Measurements from ENCODE around the gene OCA2. TPM values are rescaled to one million over a fixed set of nuclear protein-coding genes. Genes with fewer than 3 reads are reported as not detected.

OCA2 gene
- total RNA-seq, 1 experiment from 2014 or later: 0.13 TPM

GRCh38 chr15:28043691-28044091 is 55.4 kb downstream of the OCA2 start:
- H3K4me3 ChIP-seq (ENCODE audit: low read depth in 2 of 2, low read length in 2 of 2): no peak overlapping the region
- intact Hi-C loops (cut with micrococcal nuclease; ENCODE audit: unreplicated experiment): no loop called here
- BruUV-seq (replicated peaks): no TSS peak
- ChIA-PET CTCF (no interaction called here), POLR2A (no interaction called here)
- DNase-seq (ENCODE audit: low read depth, low spot score) (no peak), ATAC-seq (no peak)
- TF ChIP-seq SIN3A (IDR thresholded peaks at IDR 0.05; ENCODE audit: borderline replicate concordance, insufficient read depth, low read depth, low read length) (no peak), TCF7L2 (IDR thresholded peaks at IDR 0.05; ENCODE audit: low read depth, low read length) (no peak), CTCF (IDR thresholded peaks at IDR 0.05) (no peak), POLR2AphosphoS5 (IDR thresholded peaks at IDR 0.05; ENCODE audit: low read depth, low read length) (no peak), REST (IDR thresholded peaks at IDR 0.05; ENCODE audit: insufficient read depth in 1 of 2, low read depth in 2 of 2, low read length in 1 of 2) (no peak)
- H3K27me3 ChIP-seq (ENCODE audit: control insufficient read depth, insufficient read depth, low read length): no peaks in the 10 kb centered on the region
- H3K9me3 ChIP-seq (ENCODE audit: control insufficient read depth, insufficient read depth, low read depth, low read length): no peaks in the 10 kb centered on the region
- no peaks in the 10 kb centered on the region for H3K4me1 ChIP-seq (ENCODE audit: control insufficient read depth, insufficient read depth, low read length)
- H3K36me3 ChIP-seq (ENCODE audit: control insufficient read depth, insufficient read depth, low read length): no peaks in the 10 kb centered on the region
- H3K27ac ChIP-seq (ENCODE audit: low read length): no peak overlapping the region
- in situ Hi-C loops (cut with HindIII; ENCODE audit: low pct_unique_long_range_greater_than_20kb, low sequenced_read_pairs): no loop called here

GRCh38 chr15:28037969-28038590 is 61.0 kb downstream of the OCA2 start:
- BruUV-seq (replicated peaks): no TSS peak

More at GRCh38 chr15:28037969-28038590, 61.0 kb downstream of the OCA2 start:
- H3K9me3 ChIP-seq (ENCODE audit: control insufficient read depth, insufficient read depth, low read depth, low read length): no peaks in the 10 kb centered on the region
- no peak overlapping the region for H3K4me3 ChIP-seq (ENCODE audit: low read depth in 2 of 2, low read length in 2 of 2)
- intact Hi-C loops (cut with micrococcal nuclease; ENCODE audit: unreplicated experiment) (no loop called here), in situ Hi-C loops (cut with HindIII; ENCODE audit: low pct_unique_long_range_greater_than_20kb, low sequenced_read_pairs) (no loop called here)
- no peaks in the 10 kb centered on the region for H3K27me3 ChIP-seq (ENCODE audit: control insufficient read depth, insufficient read depth, low read length)
- DNase-seq (ENCODE audit: low read depth, low spot score) (no peak), ATAC-seq (no peak)
- CTCF ChIA-PET: no interaction called here
- no peaks in the 10 kb centered on the region for H3K4me1 ChIP-seq (ENCODE audit: control insufficient read depth, insufficient read depth, low read length)
- no peak overlapping the region for H3K27ac ChIP-seq (ENCODE audit: low read length)
- H3K36me3 ChIP-seq (ENCODE audit: control insufficient read depth, insufficient read depth, low read length): no peaks in the 10 kb centered on the region
- POLR2A ChIA-PET: no interaction called here
- TF ChIP-seq CTCF (IDR thresholded peaks at IDR 0.05) (no peak), POLR2AphosphoS5 (IDR thresholded peaks at IDR 0.05; ENCODE audit: low read depth, low read length) (no peak), SIN3A (IDR thresholded peaks at IDR 0.05; ENCODE audit: borderline replicate concordance, insufficient read depth, low read depth, low read length) (no peak), TCF7L2 (IDR thresholded peaks at IDR 0.05; ENCODE audit: low read depth, low read length) (no peak), REST (IDR thresholded peaks at IDR 0.05; ENCODE audit: insufficient read depth in 1 of 2, low read depth in 2 of 2, low read length in 1 of 2) (no peak)

Data from Panc1 (cell line).